Fibroblast of lung (primary cell): ENCODE measurements around the gene LAMC3. TPM values are rescaled to one million over a fixed set of nuclear protein-coding genes. Genes with fewer than 3 reads are reported as not detected.

Experiments used
- DNase-seq, 2 donors: peaks; one replicate each; pipeline versions ENCODE4 v3.0.0 to v3.0.0-alpha.2; 2010; ENCODE audit warnings: low read depth in 2 of 2
- H2AFZ ChIP-seq: 2 replicates; pipeline ENCODE4 v1.5.1; 2012; ENCODE audit warnings: low read length, control low read depth, inconsistent platforms
- H3K27ac ChIP-seq: 2 replicates; pipeline ENCODE4 v1.5.1; 2011; ENCODE audit warnings: low read length, control low read depth; ENCODE audit not compliant: insufficient read depth
- H3K27me3 ChIP-seq: 2 replicates; pipeline ENCODE4 v1.5.1; 2011; ENCODE audit warnings: mild to moderate bottlenecking, low read length; ENCODE audit not compliant: control insufficient read depth, insufficient read depth
- H3K36me3 ChIP-seq: 2 replicates; pipeline ENCODE4 v1.5.1; 2011; ENCODE audit warnings: low read length; ENCODE audit not compliant: control insufficient read depth, insufficient read depth
- H3K4me1 ChIP-seq: 2 replicates; pipeline ENCODE4 v1.5.1; 2011; ENCODE audit warnings: low read length; ENCODE audit not compliant: control insufficient read depth, insufficient read depth; ENCODE audit errors: extremely low read depth
- H3K4me2 ChIP-seq: 2 replicates; pipeline ENCODE4 v1.5.1; 2011; ENCODE audit warnings: low read length, control low read depth; ENCODE audit not compliant: insufficient read depth; ENCODE audit errors: extremely low read depth
- H3K4me3 ChIP-seq, 4 experiments: fragments of 200-600 bp in 1 of 4; sonication (generic) in 1 of 4; replicated peaks in 1 of 4; 2 replicates each; pipeline ENCODE4 v1.5.1; 2011 to 2016; ENCODE audit warnings: low read length in 4 of 4, low read depth in 3 of 4, mild to moderate bottlenecking in 3 of 4, control low read depth in 2 of 4, inconsistent platforms in 1 of 4, mixed read lengths in 1 of 4; ENCODE audit not compliant: insufficient read depth in 1 of 4; ENCODE audit errors: control extremely low read depth in 1 of 4
- H3K79me2 ChIP-seq: 2 replicates; pipeline ENCODE4 v1.5.1; 2012; ENCODE audit warnings: mild to moderate bottlenecking, low read length, inconsistent platforms; ENCODE audit not compliant: control insufficient read depth, insufficient read depth
- H3K9ac ChIP-seq: 2 replicates; pipeline ENCODE4 v1.5.1; 2011; ENCODE audit warnings: mild to moderate bottlenecking, low read length, control low read depth; ENCODE audit not compliant: insufficient read depth
- H3K9me3 ChIP-seq: 2 replicates; pipeline ENCODE4 v1.5.1; 2012; ENCODE audit warnings: low read depth, low read length; ENCODE audit not compliant: control insufficient read depth, insufficient read depth
- H4K20me1 ChIP-seq: 2 replicates; pipeline ENCODE4 v1.5.1; 2011; ENCODE audit warnings: low read length; ENCODE audit not compliant: control insufficient read depth, insufficient read depth; ENCODE audit errors: extremely low read depth
- EZH2 ChIP-seq: IDR thresholded peaks from 2 replicates; pipeline ENCODE4 v1.5.1; 2012; ENCODE audit warnings: low read length, control low read depth, mild to moderate bottlenecking; ENCODE audit errors: missing control alignments
- polyA plus RNA-seq, 2 donors: library from polyadenylated mRNA; depleted of rRNA in 1 of 2; stranded (reverse) in 1 of 2; unstranded in 1 of 2; fragments of >200 nt; gene quantifications; 2 replicates each; pipeline ENCODE4 v1.2.1, GENCODE V29; 2011 to 2012; ENCODE audit warnings: missing spikeins in 1 of 2
- total RNA-seq: library from RNA; depleted of rRNA; stranded (reverse); fragments of >200 nt; gene quantifications from 2 replicates; pipeline ENCODE4 v1.2.1, GENCODE V29; 2014
- TF ChIP-seq, protein P1 (sequence below), 2 donors: IDR thresholded peaks in 1 of 2; conservative IDR thresholded peaks in 1 of 2; 1 replicate in 1 of 2; 2 replicates in 1 of 2; pipeline ENCODE4 v1.5.1; 2011 to 2012; ENCODE audit warnings: low read length in 2 of 2, control low read depth in 1 of 2, inconsistent platforms in 1 of 2, low read depth in 1 of 2, mild to moderate bottlenecking in 1 of 2

The LAMC3 gene
- total and polyA plus RNA-seq, 2 donors (not counting 1 experiment from before 2014, with no cell fraction given) = 0.17 to 1.4 TPM

- H3K9me3 ChIP-seq = no peaks in the 10 kb centered on the region
- H3K27ac ChIP-seq = no peak overlapping the region
- no peak overlapping the region for H3K9ac ChIP-seq
- H3K4me2 ChIP-seq = no peak overlapping the region
- no peaks in the 10 kb centered on the region for H4K20me1 ChIP-seq
- no peaks in the 10 kb centered on the region for H3K36me3 ChIP-seq
- no peaks in the 10 kb centered on the region for H3K79me2 ChIP-seq
- H3K4me1 ChIP-seq = no peaks in the 10 kb centered on the region
- DNase-seq = no peak
- TF ChIP-seq, protein P1, sequence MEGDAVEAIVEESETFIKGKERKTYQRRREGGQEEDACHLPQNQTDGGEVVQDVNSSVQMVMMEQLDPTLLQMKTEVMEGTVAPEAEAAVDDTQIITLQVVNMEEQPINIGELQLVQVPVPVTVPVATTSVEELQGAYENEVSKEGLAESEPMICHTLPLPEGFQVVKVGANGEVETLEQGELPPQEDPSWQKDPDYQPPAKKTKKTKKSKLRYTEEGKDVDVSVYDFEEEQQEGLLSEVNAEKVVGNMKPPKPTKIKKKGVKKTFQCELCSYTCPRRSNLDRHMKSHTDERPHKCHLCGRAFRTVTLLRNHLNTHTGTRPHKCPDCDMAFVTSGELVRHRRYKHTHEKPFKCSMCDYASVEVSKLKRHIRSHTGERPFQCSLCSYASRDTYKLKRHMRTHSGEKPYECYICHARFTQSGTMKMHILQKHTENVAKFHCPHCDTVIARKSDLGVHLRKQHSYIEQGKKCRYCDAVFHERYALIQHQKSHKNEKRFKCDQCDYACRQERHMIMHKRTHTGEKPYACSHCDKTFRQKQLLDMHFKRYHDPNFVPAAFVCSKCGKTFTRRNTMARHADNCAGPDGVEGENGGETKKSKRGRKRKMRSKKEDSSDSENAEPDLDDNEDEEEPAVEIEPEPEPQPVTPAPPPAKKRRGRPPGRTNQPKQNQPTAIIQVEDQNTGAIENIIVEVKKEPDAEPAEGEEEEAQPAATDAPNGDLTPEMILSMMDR (conservative IDR thresholded peaks at IDR 0.05 in 1 of 2, IDR thresholded peaks at IDR 0.05 in 1 of 2; ENCODE audit: low read depth in 1 of 2, low read length in 2 of 2) = no peak
- TF ChIP-seq EZH2 = no peak
- H2AFZ ChIP-seq = no peak overlapping the region
- H3K27me3 ChIP-seq = peaks cover 20% of the 10 kb centered on the region
- no peak overlapping the region for H3K4me3 ChIP-seq
These were observed 33.8 kb upstream of the LAMC3 start for GRCh38 chr9:130975156-130975555.

GRCh38 chr9:130975932-130976841 is 32.8 kb upstream of the LAMC3 start:
- H3K4me3 ChIP-seq = no peak overlapping the region
- no peaks in the 10 kb centered on the region for H3K79me2 ChIP-seq
- TF ChIP-seq, protein P1 (conservative IDR thresholded peaks at IDR 0.05 in 1 of 2, IDR thresholded peaks at IDR 0.05 in 1 of 2; ENCODE audit: low read depth in 1 of 2, low read length in 2 of 2) = no peak
- no peak for TF ChIP-seq EZH2
- no peaks in the 10 kb centered on the region for H3K9me3 ChIP-seq
- no peak overlapping the region for H2AFZ ChIP-seq
- peaks cover 24% of the 10 kb centered on the region for H3K27me3 ChIP-seq
- no peak overlapping the region for H3K9ac ChIP-seq
- H3K4me1 ChIP-seq = no peaks in the 10 kb centered on the region
- no peaks in the 10 kb centered on the region for H3K36me3 ChIP-seq
- no peak overlapping the region for H3K27ac ChIP-seq
- no peak overlapping the region for H3K4me2 ChIP-seq
- DNase-seq = no peak
- H4K20me1 ChIP-seq = no peaks in the 10 kb centered on the region

- Histone ChIP-seq H3K36me3 (no peaks in the 10 kb centered on the region), H3K79me2 (no peaks in the 10 kb centered on the region), H3K4me2 (no peak overlapping the region), H2AFZ (no peak overlapping the region), H3K27me3 (peaks cover 15% of the 10 kb centered on the region), H3K4me3 (no peak overlapping the region), H3K9me3 (no peaks in the 10 kb centered on the region), H3K9ac (no peak overlapping the region), H3K4me1 (no peaks in the 10 kb centered on the region), H4K20me1 (no peaks in the 10 kb centered on the region), H3K27ac (no peak overlapping the region)
- TF ChIP-seq, protein P1 (conservative IDR thresholded peaks at IDR 0.05 in 1 of 2, IDR thresholded peaks at IDR 0.05 in 1 of 2; ENCODE audit: low read depth in 1 of 2, low read length in 2 of 2) = no peak
- no peak for TF ChIP-seq EZH2
- no peak for DNase-seq
These were observed 31.2 kb upstream of the LAMC3 start for GRCh38 chr9:130977811-130978221.
